Left lung (tissue), 10 donors: ENCODE data around the gene CCDC6. TPM values are rescaled to one million over a fixed set of nuclear protein-coding genes. Genes with fewer than 3 reads are reported as not detected.

ENCODE experiments used
- ATAC-seq: fragments of 200-7000 bp; cut with Tn5 transposase; one replicate; pipeline ENCODE4 v1.9.1; 2020; ENCODE audit warnings: moderate library complexity
- DNase-seq, 4 donors: peaks; one replicate each; pipeline ENCODE4 v3.0.0-alpha.2; 2013 to 2020
- H3K27ac ChIP-seq, 2 donors: fragments of 200-600 bp; sonication (generic) in 1 of 2; one replicate each; pipeline versions ENCODE4 v1.5.0 to v1.8.0; 2020 to 2021
- H3K27me3 ChIP-seq, 2 donors: fragments of 200-600 bp; sonication (generic) in 1 of 2; one replicate each; pipeline versions ENCODE4 v1.5.0 to v1.8.0; 2020 to 2021
- H3K36me3 ChIP-seq, 2 donors: fragments of 200-600 bp; sonication (generic) in 1 of 2; one replicate each; pipeline versions ENCODE4 v1.5.0 to v1.8.0; 2020 to 2021
- H3K4me1 ChIP-seq, 2 donors: fragments of 200-600 bp; one replicate each; pipeline ENCODE4 v1.8.0; 2021
- H3K4me3 ChIP-seq, 2 donors: fragments of 200-600 bp; sonication (generic) in 1 of 2; one replicate each; pipeline versions ENCODE4 v1.5.0 to v1.8.0; 2020 to 2021; ENCODE audit warnings: mild to moderate bottlenecking in 1 of 2
- H3K9me3 ChIP-seq, 2 donors: fragments of 200-600 bp; sonication (generic) in 1 of 2; one replicate each; pipeline versions ENCODE4 v1.5.0 to v1.8.0; 2020 to 2021
- CTCF ChIP-seq, 2 donors: fragments of 200-600 bp; sonication (generic) in 1 of 2; IDR thresholded peaks; one replicate each; pipeline versions ENCODE4 v1.5.0 to v1.8.0; 2021; ENCODE audit warnings: antibody characterized with exemption in 2 of 2
- intact Hi-C, 2 donors: fragments of 100-400 bp; cut with DNase I; formaldehyde crosslinking; loops; one replicate each; pipeline versions ENCODE4 v1.11.2 to v1.14.2; 2022
- polyA plus RNA-seq, 6 donors: library from polyadenylated mRNA; unstranded; fragments of 120-200 nt; gene quantifications; one replicate each; pipeline ENCODE4 v1.2.1, GENCODE V29; 2013; ENCODE audit not compliant: insufficient read length in 6 of 6
- total RNA-seq, 2 donors: library from RNA; stranded (reverse); fragmentation: NEBNext Ultra II Directional; extraction: Animal tissue kit (Norgen Biotek cat#: 25700); gene quantifications; one replicate each; pipeline ENCODE4 v1.2.1, GENCODE V29; 2021
- donor health status: DM: no; HTN: yes; CAD: no.
- donor health status: DM: no; HTN: no; CAD: no.

Gene CCDC6
- total and polyA plus RNA-seq, 8 donors, result 32.1 to 76.6 (median 44.4) TPM

GRCh38 chr10:59844436-59844835, 61.9 kb downstream of the CCDC6 start:
- no peak overlapping the region for H3K27ac ChIP-seq
- TF ChIP-seq CTCF (IDR thresholded peaks at IDR 0.05), result no peak
- H3K27me3 ChIP-seq, result no peaks in the 10 kb centered on the region
- ATAC-seq (no peak), DNase-seq (no peak)
- no peaks in the 10 kb centered on the region for H3K4me1 ChIP-seq
- H3K9me3 ChIP-seq, result no peaks in the 10 kb centered on the region
- intact Hi-C loops, result no loop called here
- no peak overlapping the region for H3K4me3 ChIP-seq
- peaks cover 0 to 35% of the 10 kb centered on the region in 2 donors for H3K36me3 ChIP-seq

- Histone ChIP-seq H3K4me3 (no peak overlapping the region), H3K36me3 (peaks cover 0 to 29% of the 10 kb centered on the region in 2 donors), H3K27ac (no peak overlapping the region), H3K9me3 (no peaks in the 10 kb centered on the region), H3K4me1 (no peaks in the 10 kb centered on the region), H3K27me3 (no peaks in the 10 kb centered on the region)
- intact Hi-C loops, result no loop called here
- no peak for DNase-seq
- no peak for ATAC-seq
- no peak for TF ChIP-seq CTCF (IDR thresholded peaks at IDR 0.05)
Measured at GRCh38 chr10:59843748-59844147, 62.6 kb downstream of the CCDC6 start.

- ATAC-seq, result no peak
- no peak for DNase-seq
- intact Hi-C loops, result no loop called here
- no peaks in the 10 kb centered on the region for H3K4me1 ChIP-seq
- H3K36me3 ChIP-seq, result peaks cover 0 to 8% of the 10 kb centered on the region in 2 donors
- no peak for TF ChIP-seq CTCF (IDR thresholded peaks at IDR 0.05)
- no peak overlapping the region for H3K27ac ChIP-seq
- no peak overlapping the region for H3K4me3 ChIP-seq
- H3K9me3 ChIP-seq, result no peaks in the 10 kb centered on the region
- no peaks in the 10 kb centered on the region for H3K27me3 ChIP-seq
Measured at GRCh38 chr10:59839576-59839975, 66.8 kb downstream of the CCDC6 start.

GRCh38 chr10:59838085-59838789, 68.1 kb downstream of the CCDC6 start:
- H3K36me3 ChIP-seq, result peaks cover 0 to 3% of the 10 kb centered on the region in 2 donors
- H3K27me3 ChIP-seq, result no peaks in the 10 kb centered on the region
- no peak overlapping the region for H3K4me3 ChIP-seq
- DNase-seq (no peak), ATAC-seq (no peak)
- no peaks in the 10 kb centered on the region for H3K4me1 ChIP-seq
- no peak overlapping the region for H3K27ac ChIP-seq
- no peaks in the 10 kb centered on the region for H3K9me3 ChIP-seq
- TF ChIP-seq CTCF (IDR thresholded peaks at IDR 0.05), result no peak
- intact Hi-C loops, result no loop called here

- peaks cover 0 to 18% of the 10 kb centered on the region in 2 donors for H3K36me3 ChIP-seq
- no peaks in the 10 kb centered on the region for H3K27me3 ChIP-seq
Measured at GRCh38 chr10:59833810-59834209, 72.5 kb downstream of the CCDC6 start.

More at GRCh38 chr10:59833810-59834209, 72.5 kb downstream of the CCDC6 start:
- TF ChIP-seq CTCF (IDR thresholded peaks at IDR 0.05), result no peak
- ATAC-seq, result peak; percentile 32
- Histone ChIP-seq H3K27ac (no peak overlapping the region), H3K4me1 (no peaks in the 10 kb centered on the region), H3K9me3 (no peaks in the 10 kb centered on the region), H3K4me3 (no peak overlapping the region)
- intact Hi-C loops, result no loop called here
- no peak for DNase-seq
